Osteoblast (primary cell): ENCODE data around the gene TBKBP1. TPM values are rescaled to one million over a fixed set of nuclear protein-coding genes. Genes with fewer than 3 reads are reported as not detected.
"Not testable (repeated sequence)": the region's sequence is repeated elsewhere in the genome, so short reads cannot be mapped to it uniquely, and the experiment has no call there.

Experiments used
- DNase-seq: peaks from one replicate; pipeline ENCODE4 v3.0.0; 2011; ENCODE audit warnings: low spot score, mixed read lengths; ENCODE audit not compliant: insufficient read length; ENCODE audit errors: missing footprints
- H2AFZ ChIP-seq: 2 replicates; pipeline ENCODE4 v1.6.0; 2011; ENCODE audit warnings: mild to moderate bottlenecking, low read length
- H3K27ac ChIP-seq: 2 replicates; pipeline ENCODE4 v1.5.1; 2011; ENCODE audit warnings: mild to moderate bottlenecking, low read depth, low read length, moderate library complexity
- H3K27me3 ChIP-seq: 2 replicates; pipeline ENCODE4 v1.6.0; 2012; ENCODE audit warnings: mild to moderate bottlenecking, control low read depth, inconsistent platforms, low read length, moderate library complexity; ENCODE audit not compliant: insufficient read depth
- H3K36me3 ChIP-seq: 2 replicates; pipeline ENCODE4 v1.5.1; 2011; ENCODE audit warnings: mild to moderate bottlenecking, low read length, control low read depth, moderate library complexity; ENCODE audit not compliant: insufficient read depth
- H3K4me1 ChIP-seq: 2 replicates; pipeline ENCODE4 v1.5.1; 2011; ENCODE audit warnings: mild to moderate bottlenecking, low read length, control low read depth, moderate library complexity; ENCODE audit not compliant: insufficient read depth
- H3K4me2 ChIP-seq: 2 replicates; pipeline ENCODE4 v1.6.0; 2011; ENCODE audit warnings: mild to moderate bottlenecking, low read length; ENCODE audit not compliant: insufficient read depth
- H3K4me3 ChIP-seq: fragments of 200-600 bp; sonication (generic); 3 replicates; pipeline ENCODE4 v1.5.1; 2012; ENCODE audit warnings: mild to moderate bottlenecking, low read length, inconsistent platforms; ENCODE audit not compliant: insufficient read depth
- H3K79me2 ChIP-seq: 2 replicates; pipeline ENCODE4 v1.6.0; 2012; ENCODE audit warnings: mild to moderate bottlenecking, low read length, control low read depth, inconsistent platforms; ENCODE audit not compliant: insufficient read depth
- H3K9me3 ChIP-seq: 2 replicates; pipeline ENCODE4 v1.5.1; 2011; ENCODE audit warnings: low read depth, low read length, control low read depth
- H4K20me1 ChIP-seq: 2 replicates; pipeline ENCODE4 v1.6.0; 2012; ENCODE audit warnings: mild to moderate bottlenecking, low read length, control low read depth; ENCODE audit not compliant: insufficient read depth
- CTCF ChIP-seq: IDR thresholded peaks from 2 replicates; pipeline ENCODE4 v1.5.1; 2011; ENCODE audit warnings: mild to moderate bottlenecking, low read depth, low read length, moderate library complexity; ENCODE audit errors: extremely low read depth
- total RNA-seq: library from RNA; depleted of rRNA; stranded (reverse); fragments of >200 nt; gene quantifications from 2 replicates; pipeline ENCODE4 v1.2.3, GENCODE V29; 2012

TBKBP1 gene
- total RNA-seq, 1 donor: 11.9 TPM

GRCh38 chr17:47678196-47678595 is 15.8 kb upstream of the TBKBP1 start:
- no peak for TF ChIP-seq CTCF
- peaks cover 97% of the 10 kb centered on the region for H3K36me3 ChIP-seq
- H3K27me3 ChIP-seq: no peaks in the 10 kb centered on the region
- H3K9me3 ChIP-seq: no peaks in the 10 kb centered on the region
- H3K79me2 ChIP-seq: peaks cover 36% of the 10 kb centered on the region
- H3K4me1 ChIP-seq: no peaks in the 10 kb centered on the region
- H3K27ac ChIP-seq: no peak overlapping the region
- peaks cover 25% of the 10 kb centered on the region for H4K20me1 ChIP-seq
- no peak overlapping the region for H3K4me3 ChIP-seq
- no peak overlapping the region for H3K4me2 ChIP-seq
- no peak for DNase-seq
- no peak overlapping the region for H2AFZ ChIP-seq

GRCh38 chr17:47682138-47682537 is 11.8 kb upstream of the TBKBP1 start:
- TF ChIP-seq CTCF: no peak
- Histone ChIP-seq H4K20me1 (peaks cover 20% of the 10 kb centered on the region), H3K36me3 (peaks cover 81% of the 10 kb centered on the region), H3K4me2 (no peak overlapping the region), H3K9me3 (no peaks in the 10 kb centered on the region), H3K27ac (no peak overlapping the region), H3K4me1 (peaks cover 27% of the 10 kb centered on the region), H3K79me2 (peaks cover 14% of the 10 kb centered on the region), H3K27me3 (no peaks in the 10 kb centered on the region), H3K4me3 (no peak overlapping the region), H2AFZ (no peak overlapping the region)
- DNase-seq: no peak

- not testable (repeated sequence) for H3K9me3 ChIP-seq, H2AFZ ChIP-seq, H3K27ac ChIP-seq, DNase-seq, H3K4me3 ChIP-seq, H3K27me3 ChIP-seq, H3K4me2 ChIP-seq
- Histone ChIP-seq H3K36me3 (peaks cover 75% of the 10 kb centered on the region), H4K20me1 (peaks cover 20% of the 10 kb centered on the region), H3K79me2 (peaks cover 12% of the 10 kb centered on the region), H3K4me1 (peaks cover 33% of the 10 kb centered on the region)
Measured at GRCh38 chr17:47682727-47683126, 11.2 kb upstream of the TBKBP1 start.

GRCh38 chr17:47684025-47684424 is 9.9 kb upstream of the TBKBP1 start:
- DNase-seq: no peak
- no peak overlapping the region for H3K4me2 ChIP-seq
- H3K4me1 ChIP-seq: peaks cover 36% of the 10 kb centered on the region
- no peak overlapping the region for H2AFZ ChIP-seq
- H3K4me3 ChIP-seq: no peak overlapping the region
- no peaks in the 10 kb centered on the region for H3K9me3 ChIP-seq
- TF ChIP-seq CTCF: no peak
- H4K20me1 ChIP-seq: peaks cover 19% of the 10 kb centered on the region
- peaks cover 63% of the 10 kb centered on the region for H3K36me3 ChIP-seq
- H3K79me2 ChIP-seq: peaks cover 7% of the 10 kb centered on the region
- no peaks in the 10 kb centered on the region for H3K27me3 ChIP-seq
- peak overlapping the region; percentile 5 for H3K27ac ChIP-seq
